Measurements from ENCODE around the gene METTL18.

Gene METTL18

GRCh38 chr1:169786974-169787373 is 7.7 kb downstream of the METTL18 start:
- no peak for DNase-seq (ENCODE audit: low read depth in 2 of 2)

GRCh38 chr1:169785267-169785666 is 9.4 kb downstream of the METTL18 start:
- no peak for DNase-seq (ENCODE audit: low read depth in 2 of 2)

- no peak for DNase-seq (ENCODE audit: low read depth in 2 of 2)
Observed at GRCh38 chr1:169784102-169784501, 10.6 kb downstream of the METTL18 start.

- DNase-seq (ENCODE audit: low read depth in 2 of 2), result no peak
Observed at GRCh38 chr1:169782596-169782995, 12.1 kb downstream of the METTL18 start.

GRCh38 chr1:169779970-169780369 is 14.7 kb downstream of the METTL18 start:
- no peak for DNase-seq (ENCODE audit: low read depth in 2 of 2)

- no peak for DNase-seq (ENCODE audit: low read depth in 2 of 2)
Observed at GRCh38 chr1:169779150-169779549, 15.6 kb downstream of the METTL18 start.

GRCh38 chr1:169776440-169776839 is 18.3 kb downstream of the METTL18 start:
- DNase-seq (ENCODE audit: low read depth in 2 of 2), result no peak

- DNase-seq (ENCODE audit: low read depth in 2 of 2), result no peak
Observed at GRCh38 chr1:169768161-169768560, 26.5 kb downstream of the METTL18 start.

- no peak for DNase-seq (ENCODE audit: low read depth in 2 of 2)
Observed at GRCh38 chr1:169765580-169766331, 29.0 kb downstream of the METTL18 start.

- DNase-seq (ENCODE audit: low read depth in 2 of 2), result no peak
Observed at GRCh38 chr1:169764919-169765318, 29.8 kb downstream of the METTL18 start.

- DNase-seq (ENCODE audit: low read depth in 2 of 2), result no peak
Observed at GRCh38 chr1:169762699-169763098, 32.0 kb downstream of the METTL18 start.

- DNase-seq (ENCODE audit: low read depth in 2 of 2), result no peak
Observed at GRCh38 chr1:169759038-169759437, 35.7 kb downstream of the METTL18 start.

GRCh38 chr1:169753549-169753948 is 41.2 kb downstream of the METTL18 start:
- DNase-seq (ENCODE audit: low read depth in 2 of 2), result no peak

GRCh38 chr1:169750041-169750440 is 44.7 kb downstream of the METTL18 start:
- no peak for DNase-seq (ENCODE audit: low read depth in 2 of 2)

- no peak for DNase-seq (ENCODE audit: low read depth in 2 of 2)
Observed at GRCh38 chr1:169746550-169746949, 48.2 kb downstream of the METTL18 start.

GRCh38 chr1:169745015-169745861 is 49.5 kb downstream of the METTL18 start:
- no peak for DNase-seq (ENCODE audit: low read depth in 2 of 2)

Data from stimulated activated CD4-positive, alpha-beta T cell treated with anti-CD3 and anti-CD28 coated beads, Interleukin-15, amount 100 ng/mL, for 48 hours (primary cell).